DOHH2 (cell line): ENCODE data around the gene MED16.

Experiments used
- H3F3A ChIP-seq: fragments of 200-600 bp; sonication (generic), shearing (Covaris generic); 2 replicates; pipeline ENCODE4 v1.6.0; 2016; ENCODE audit warnings: antibody characterized with exemption, mild to moderate bottlenecking; ENCODE audit not compliant: control insufficient read depth, insufficient read depth
- H3K27ac ChIP-seq: fragments of 200-600 bp; sonication (generic); 2 replicates; pipeline ENCODE4 v1.5.1; 2014; ENCODE audit warnings: low read depth, mild to moderate bottlenecking, low read length, moderate library complexity
- H3K27me3 ChIP-seq: fragments of 200-600 bp; sonication (generic); 2 replicates; pipeline ENCODE4 v1.6.1; 2014; ENCODE audit warnings: mild to moderate bottlenecking, low read length, mixed read lengths; ENCODE audit not compliant: control insufficient read depth
- H3K36me3 ChIP-seq: fragments of 200-600 bp; sonication (generic); 2 replicates; pipeline ENCODE4 v1.6.1; 2014; ENCODE audit warnings: mild to moderate bottlenecking, low read length, moderate library complexity, mixed read lengths; ENCODE audit not compliant: control insufficient read depth
- H3K4me1 ChIP-seq: fragments of 200-600 bp; sonication (generic); 2 replicates; pipeline ENCODE4 v1.6.1; 2014; ENCODE audit warnings: mild to moderate bottlenecking, low read length, mixed read lengths; ENCODE audit not compliant: control insufficient read depth
- H3K4me2 ChIP-seq: fragments of 200-600 bp; sonication (generic); 2 replicates; pipeline ENCODE4 v1.6.0; 2014; ENCODE audit warnings: mild to moderate bottlenecking, low read length, moderate library complexity
- H3K4me3 ChIP-seq: fragments of 200-600 bp; sonication (generic); 2 replicates; pipeline ENCODE4 v1.5.1; 2014; ENCODE audit warnings: mild to moderate bottlenecking, low read length, mixed read lengths
- H3K79me2 ChIP-seq: fragments of 200-600 bp; sonication (generic); 2 replicates; pipeline ENCODE4 v1.6.1; 2014; ENCODE audit warnings: mild to moderate bottlenecking, low read length, mixed read lengths; ENCODE audit not compliant: control insufficient read depth
- H3K9me2 ChIP-seq: fragments of 200-600 bp; sonication (generic); replicated peaks from 2 replicates; pipeline ENCODE4 v1.6.1; 2014; ENCODE audit warnings: mild to moderate bottlenecking, low read length, mixed read lengths; ENCODE audit not compliant: control insufficient read depth
- H3K9me3 ChIP-seq: fragments of 200-600 bp; sonication (generic); 2 replicates; pipeline ENCODE4 v1.6.1; 2014; ENCODE audit warnings: antibody characterized with exemption, low read length, mixed read lengths; ENCODE audit not compliant: control insufficient read depth, insufficient read depth
- H4K20me1 ChIP-seq: fragments of 200-600 bp; sonication (generic); 2 replicates; pipeline ENCODE4 v1.6.0; 2014; ENCODE audit warnings: low read depth, mild to moderate bottlenecking, antibody characterized with exemption, low read length, moderate library complexity; ENCODE audit not compliant: control insufficient read depth, insufficient read depth
- EZH2phosphoT487 ChIP-seq: fragments of 200-600 bp; sonication (generic); IDR thresholded peaks from 2 replicates; pipeline ENCODE4 v1.6.1; 2017; ENCODE audit warnings: borderline replicate concordance, mild to moderate bottlenecking, antibody characterized with exemption, low read length, moderate library complexity, mixed read lengths
- TF ChIP-seq, protein P1 (sequence below): fragments of 200-600 bp; sonication (generic); IDR thresholded peaks from one replicate; pipeline ENCODE4 v1.5.1; 2014; ENCODE audit warnings: antibody characterized with exemption, mild to moderate bottlenecking, low read depth, low read length; ENCODE audit not compliant: poor library complexity, severe bottlenecking

The MED16 gene

DNA sequence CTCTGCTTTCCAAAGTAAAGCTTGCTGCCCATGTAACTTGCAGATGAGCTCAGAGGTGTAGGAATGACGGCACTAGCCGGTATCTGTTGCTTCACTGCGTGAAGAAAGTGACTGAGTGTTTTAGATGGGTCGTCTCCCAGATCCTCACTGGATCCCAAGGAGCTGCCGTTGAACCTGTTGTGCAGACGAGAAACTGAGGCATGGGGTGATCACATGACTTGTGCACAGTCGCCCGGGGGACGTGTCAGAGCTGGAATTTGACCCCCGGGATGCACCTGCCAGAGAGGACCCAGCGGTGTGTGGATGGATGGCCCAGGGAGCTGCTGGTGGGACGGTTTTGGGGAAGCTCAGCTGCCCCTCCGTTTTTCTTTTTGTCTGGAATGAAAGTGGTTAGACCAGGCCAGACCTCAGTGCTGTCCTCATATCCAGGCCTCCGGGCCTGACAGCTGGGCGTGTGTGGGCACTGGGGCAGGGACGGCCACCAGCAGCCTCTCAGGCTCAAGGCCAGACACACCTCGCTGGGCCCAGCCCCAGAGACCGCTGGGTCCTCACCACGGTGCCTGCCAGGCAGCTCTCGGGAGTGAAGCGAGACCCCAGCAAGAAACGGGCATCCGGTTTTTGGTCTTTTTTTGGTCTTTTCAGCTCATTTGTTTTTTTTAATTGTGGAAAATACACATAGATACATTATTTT lies 45.4 kb upstream of the MED16 start:
- Histone ChIP-seq H3K4me2 (no peak overlapping the region), H3K27ac (no peak overlapping the region), H3K9me2 (no peaks in the 10 kb centered on the region), H3K27me3 (peaks cover 28% of the 10 kb centered on the region), H3K36me3 (no peaks in the 10 kb centered on the region), H3K9me3 (no peaks in the 10 kb centered on the region), H3K4me3 (no peak overlapping the region), H3F3A (no peaks in the 10 kb centered on the region), H3K79me2 (no peaks in the 10 kb centered on the region), H4K20me1 (no peaks in the 10 kb centered on the region), H3K4me1 (no peaks in the 10 kb centered on the region; the same call in 1 of the 2 replicates)
- TF ChIP-seq EZH2phosphoT487, result no peak
- TF ChIP-seq, protein P1, sequence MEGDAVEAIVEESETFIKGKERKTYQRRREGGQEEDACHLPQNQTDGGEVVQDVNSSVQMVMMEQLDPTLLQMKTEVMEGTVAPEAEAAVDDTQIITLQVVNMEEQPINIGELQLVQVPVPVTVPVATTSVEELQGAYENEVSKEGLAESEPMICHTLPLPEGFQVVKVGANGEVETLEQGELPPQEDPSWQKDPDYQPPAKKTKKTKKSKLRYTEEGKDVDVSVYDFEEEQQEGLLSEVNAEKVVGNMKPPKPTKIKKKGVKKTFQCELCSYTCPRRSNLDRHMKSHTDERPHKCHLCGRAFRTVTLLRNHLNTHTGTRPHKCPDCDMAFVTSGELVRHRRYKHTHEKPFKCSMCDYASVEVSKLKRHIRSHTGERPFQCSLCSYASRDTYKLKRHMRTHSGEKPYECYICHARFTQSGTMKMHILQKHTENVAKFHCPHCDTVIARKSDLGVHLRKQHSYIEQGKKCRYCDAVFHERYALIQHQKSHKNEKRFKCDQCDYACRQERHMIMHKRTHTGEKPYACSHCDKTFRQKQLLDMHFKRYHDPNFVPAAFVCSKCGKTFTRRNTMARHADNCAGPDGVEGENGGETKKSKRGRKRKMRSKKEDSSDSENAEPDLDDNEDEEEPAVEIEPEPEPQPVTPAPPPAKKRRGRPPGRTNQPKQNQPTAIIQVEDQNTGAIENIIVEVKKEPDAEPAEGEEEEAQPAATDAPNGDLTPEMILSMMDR, result no peak

DNA sequence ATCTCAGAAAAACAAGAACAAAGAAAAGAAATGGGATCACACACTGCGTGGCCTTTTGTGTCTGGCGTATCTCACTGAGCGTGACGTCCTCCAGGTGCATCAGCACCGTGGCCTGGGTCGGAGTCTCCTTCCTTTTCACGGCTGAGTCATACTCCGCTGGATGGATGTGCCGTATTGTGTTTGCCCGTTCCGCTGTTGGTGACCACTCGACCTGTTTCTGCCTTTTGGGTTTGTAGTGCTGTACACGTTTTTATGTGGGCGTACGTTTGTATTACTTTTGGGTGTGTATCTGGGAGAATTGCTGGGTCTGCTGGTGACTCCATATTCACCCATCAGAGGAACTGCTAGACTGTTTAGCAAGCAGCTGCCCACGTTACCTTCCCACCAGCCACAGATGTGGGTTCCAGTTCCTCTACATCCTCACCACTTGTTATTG lies 44.3 kb upstream of the MED16 start:
- Histone ChIP-seq H3K27ac (no peak overlapping the region), H3K4me2 (no peak overlapping the region), H3K79me2 (no peaks in the 10 kb centered on the region), H3K9me2 (no peaks in the 10 kb centered on the region), H3F3A (no peaks in the 10 kb centered on the region), H4K20me1 (0 out of 2 replicates have a peak, but pooled peaks cover under 1% of the 10 kb centered on the region), H3K4me1 (no peaks in the 10 kb centered on the region; the same call in 1 of the 2 replicates), H3K36me3 (no peaks in the 10 kb centered on the region), H3K27me3 (peaks cover 34% of the 10 kb centered on the region), H3K9me3 (no peaks in the 10 kb centered on the region), H3K4me3 (no peak overlapping the region)
- no peak for TF ChIP-seq EZH2phosphoT487
- TF ChIP-seq, protein P1, result no peak

DNA sequence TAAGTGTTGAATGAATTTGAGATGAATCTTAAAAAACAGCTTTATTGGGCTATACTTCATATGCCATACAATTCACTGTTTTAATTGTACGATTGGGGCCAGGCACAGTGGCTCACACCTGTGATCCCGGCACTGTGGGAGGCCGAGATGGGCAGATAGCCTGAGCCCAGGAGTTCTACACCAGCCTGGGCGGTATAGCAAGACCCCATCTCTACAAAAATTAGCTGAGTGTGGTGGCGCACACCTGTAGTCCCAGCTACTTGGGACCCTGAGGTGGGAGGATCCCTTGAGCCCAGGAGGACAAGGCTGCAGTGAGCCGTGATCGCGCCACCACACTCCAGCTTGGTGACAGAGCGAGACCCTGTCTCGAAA lies 43.2 kb upstream of the MED16 start:
- Histone ChIP-seq H3K36me3 (no peaks in the 10 kb centered on the region), H3K4me3 (no peak overlapping the region), H3K9me2 (no peaks in the 10 kb centered on the region), H3K27ac (no peak overlapping the region), H3K27me3 (peaks cover 27% of the 10 kb centered on the region), H3F3A (no peaks in the 10 kb centered on the region), H3K4me1 (no peaks in the 10 kb centered on the region; the same call in 1 of the 2 replicates), H3K9me3 (no peaks in the 10 kb centered on the region), H4K20me1 (0 out of 2 replicates have a peak, but pooled peaks cover 3% of the 10 kb centered on the region), H3K79me2 (no peaks in the 10 kb centered on the region), H3K4me2 (no peak overlapping the region)
- TF ChIP-seq, protein P1, result no peak
- TF ChIP-seq EZH2phosphoT487, result no peak
